Gastroesophageal sphincter (tissue), 3 donors: ENCODE results near the gene NPHP3.

Experiments
- CTCF ChIP-seq, 4 experiments: fragments of 200-600 bp in 2 of 4; fragments of 450-650 bp in 2 of 4; sonication (generic) in 1 of 4; IDR thresholded peaks; one replicate each; pipeline ENCODE4 v1.5.1; 2017 to 2019; ENCODE audit warnings: antibody characterized with exemption in 4 of 4, mild to moderate bottlenecking in 2 of 4, moderate library complexity in 2 of 4
- POLR2A ChIP-seq, 2 donors: fragments of 450-650 bp; IDR thresholded peaks; one replicate each; pipeline ENCODE4 v1.6.1; 2017; ENCODE audit warnings: antibody characterized with exemption in 2 of 2, mild to moderate bottlenecking in 2 of 2, moderate library complexity in 1 of 2

- TF ChIP-seq CTCF (IDR thresholded peaks at IDR 0.05) (no peak), POLR2A (IDR thresholded peaks at IDR 0.05) (no peak)
Observed at GRCh38 chr3:132675408-132675807, 46.8 kb downstream of the NPHP3 start.
